GM12872 (cell line): ENCODE measurements around the gene RXRG.
A peak's percentile ranks its signal among the peaks of the same experiment; 100 is the strongest.

Experiments
- CTCF ChIP-seq: IDR thresholded peaks from 3 replicates; pipeline ENCODE4 v1.5.1; 2011; ENCODE audit warnings: low read depth, mild to moderate bottlenecking, low read length, moderate library complexity; ENCODE audit not compliant: insufficient read depth

The RXRG gene

GRCh38 chr1:165397944-165398343, 47.0 kb downstream of the RXRG start:
- TF ChIP-seq CTCF, result no peak

- no peak for TF ChIP-seq CTCF
These were observed 49.0 kb downstream of the RXRG start for GRCh38 chr1:165395901-165396300.

GRCh38 chr1:165395478-165395877, 49.4 kb downstream of the RXRG start:
- TF ChIP-seq CTCF, result no peak

- TF ChIP-seq CTCF, result peak; percentile 86
These were observed 52.0 kb downstream of the RXRG start for GRCh38 chr1:165392634-165393571.

- no peak for TF ChIP-seq CTCF
These were observed 55.3 kb downstream of the RXRG start for GRCh38 chr1:165389609-165390008.

GRCh38 chr1:165387961-165388360, 57.0 kb downstream of the RXRG start:
- no peak for TF ChIP-seq CTCF

GRCh38 chr1:165387505-165387904, 57.4 kb downstream of the RXRG start:
- TF ChIP-seq CTCF, result no peak
